ENCODE results near the gene DBX1.

DNA sequence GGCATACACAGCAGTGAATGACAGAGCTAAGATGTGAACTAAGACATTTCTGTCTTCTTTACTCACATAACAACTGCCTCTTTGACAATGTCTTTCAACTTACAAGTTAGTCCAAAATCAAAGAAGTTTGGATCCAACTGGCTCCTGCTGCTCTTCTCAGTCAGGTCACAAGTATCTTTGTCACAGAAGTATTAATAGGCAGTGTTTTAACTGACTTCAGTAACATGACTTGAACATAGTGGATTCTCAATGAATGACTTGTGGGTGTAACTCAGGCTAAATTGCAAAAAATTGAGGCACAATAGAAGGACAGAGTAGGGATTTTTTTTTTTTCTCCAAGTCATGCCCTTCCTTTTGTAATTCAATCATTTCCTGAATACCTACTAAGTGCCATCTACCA, 22.6 kb downstream of the DBX1 start:
- no peak for TF ChIP-seq CTCF (conservative IDR thresholded peaks at IDR 0.05; ENCODE audit: low read depth, low read length)
- TF ChIP-seq EZH2 (IDR thresholded peaks at IDR 0.05; ENCODE audit: low read length, unreplicated experiment), result no peak

Data from PC-3 (cell line).